ENCODE data around the gene TSPEAR.
"Not testable (repeated sequence)": the region's sequence is repeated elsewhere in the genome, so short reads cannot be mapped to it uniquely, and the experiment has no call there.

Gene TSPEAR

GRCh38 chr21:44700101-44701022, 11.0 kb downstream of the TSPEAR start:
- DNase-seq: no peak

GRCh38 chr21:44699502-44700001, 11.8 kb downstream of the TSPEAR start:
- no peak for DNase-seq

- no peak for DNase-seq
Observed at GRCh38 chr21:44697811-44698734, 13.3 kb downstream of the TSPEAR start.

GRCh38 chr21:44697172-44697810, 14.1 kb downstream of the TSPEAR start, which contains the start of gene KRTAP10-12:
Gene KRTAP10-12, plus strand, starts transcription at chr21:44697172. Its CDS starts 30 bp downstream, at chr21:44697202.
- not testable (repeated sequence) for DNase-seq

GRCh38 chr21:44696572-44696971, 14.8 kb downstream of the TSPEAR start:
- DNase-seq: no peak

GRCh38 chr21:44695641-44696040, 15.7 kb downstream of the TSPEAR start:
- DNase-seq: no peak

- DNase-seq: no peak
Observed at GRCh38 chr21:44695184-44695583, 16.2 kb downstream of the TSPEAR start.

- no peak for DNase-seq
Observed at GRCh38 chr21:44694776-44695175, 16.6 kb downstream of the TSPEAR start.

- no peak for DNase-seq
Observed at GRCh38 chr21:44692798-44693512, 18.4 kb downstream of the TSPEAR start.

GRCh38 chr21:44691686-44692085, 19.7 kb downstream of the TSPEAR start:
- DNase-seq: no peak

- not testable (repeated sequence) for DNase-seq
Observed at GRCh38 chr21:44689740-44690139, 21.6 kb downstream of the TSPEAR start.

- no peak for DNase-seq
Observed at GRCh38 chr21:44687671-44688070, 23.7 kb downstream of the TSPEAR start.

GRCh38 chr21:44686843-44687561, 24.4 kb downstream of the TSPEAR start:
- no peak for DNase-seq

GRCh38 chr21:44686000-44686781, 25.2 kb downstream of the TSPEAR start:
- no peak for DNase-seq

GRCh38 chr21:44685050-44685449, 26.3 kb downstream of the TSPEAR start:
- not testable (repeated sequence) for DNase-seq

- DNase-seq: no peak
Observed at GRCh38 chr21:44684483-44684882, 26.9 kb downstream of the TSPEAR start.

GRCh38 chr21:44684077-44684476, 27.3 kb downstream of the TSPEAR start:
- no peak for DNase-seq

GRCh38 chr21:44682580-44683151, 28.7 kb downstream of the TSPEAR start:
- DNase-seq: no peak

- no peak for DNase-seq
Observed at GRCh38 chr21:44681861-44682579, 29.4 kb downstream of the TSPEAR start, which contains the start of gene KRTAP12-1. Gene KRTAP12-1, minus strand, starts transcription at chr21:44682163. Its CDS starts 40 bp downstream, at chr21:44682123.
